SK-N-SH (cell line): ENCODE data around the gene ATP8A1.

Source experiments
- CHD2 ChIP-seq: fragments of 150-350 bp; IDR thresholded peaks from 2 replicates; pipeline ENCODE4 v1.6.1; 2018; ENCODE audit warnings: low read length; ENCODE audit not compliant: partially characterized antibody
- EP300 ChIP-seq, 2 experiments: IDR thresholded peaks; 2 replicates each; pipeline versions ENCODE4 v1.4.0 to v1.6.1; 2012; ENCODE audit warnings: borderline replicate concordance in 1 of 2, low read depth in 1 of 2, low read length in 1 of 2
- TF ChIP-seq, protein P1 (sequence below): fragments of 200-600 bp; sonication (generic); IDR thresholded peaks from 2 replicates; pipeline ENCODE4 v1.6.1; 2017; ENCODE audit warnings: antibody characterized with exemption, mild to moderate bottlenecking, moderate library complexity

GRCh38 chr4:42364266-42365053 is 292.4 kb downstream of the ATP8A1 start:
- TF ChIP-seq, protein P1, sequence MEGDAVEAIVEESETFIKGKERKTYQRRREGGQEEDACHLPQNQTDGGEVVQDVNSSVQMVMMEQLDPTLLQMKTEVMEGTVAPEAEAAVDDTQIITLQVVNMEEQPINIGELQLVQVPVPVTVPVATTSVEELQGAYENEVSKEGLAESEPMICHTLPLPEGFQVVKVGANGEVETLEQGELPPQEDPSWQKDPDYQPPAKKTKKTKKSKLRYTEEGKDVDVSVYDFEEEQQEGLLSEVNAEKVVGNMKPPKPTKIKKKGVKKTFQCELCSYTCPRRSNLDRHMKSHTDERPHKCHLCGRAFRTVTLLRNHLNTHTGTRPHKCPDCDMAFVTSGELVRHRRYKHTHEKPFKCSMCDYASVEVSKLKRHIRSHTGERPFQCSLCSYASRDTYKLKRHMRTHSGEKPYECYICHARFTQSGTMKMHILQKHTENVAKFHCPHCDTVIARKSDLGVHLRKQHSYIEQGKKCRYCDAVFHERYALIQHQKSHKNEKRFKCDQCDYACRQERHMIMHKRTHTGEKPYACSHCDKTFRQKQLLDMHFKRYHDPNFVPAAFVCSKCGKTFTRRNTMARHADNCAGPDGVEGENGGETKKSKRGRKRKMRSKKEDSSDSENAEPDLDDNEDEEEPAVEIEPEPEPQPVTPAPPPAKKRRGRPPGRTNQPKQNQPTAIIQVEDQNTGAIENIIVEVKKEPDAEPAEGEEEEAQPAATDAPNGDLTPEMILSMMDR, result no peak
- TF ChIP-seq EP300 (IDR thresholded peaks at IDR 0.05; ENCODE audit: borderline replicate concordance in 1 of 2, low read depth in 1 of 2, low read length in 1 of 2) (no peak), CHD2 (no peak)
